Keratinocyte (primary cell): ENCODE measurements around the gene C9orf50. TPM values are rescaled to one million over a fixed set of nuclear protein-coding genes. Genes with fewer than 3 reads are reported as not detected.
A peak's percentile ranks its signal among the peaks of the same experiment; 100 is the strongest.

ENCODE experiments used
- DNase-seq: peaks from one replicate; pipeline ENCODE4 v3.0.0-alpha.2; 2011; ENCODE audit warnings: low read depth, missing footprints, low spot score
- FAIRE-seq: peaks from 2 replicates; lab custom pipeline; 2011; peaks lifted over from hg19 to GRCh38; lab: Jason Lieb, UNC
- H2AFZ ChIP-seq: 2 replicates; pipeline ENCODE4 v1.6.0; 2012; ENCODE audit warnings: low read length, control low read depth, inconsistent platforms; ENCODE audit not compliant: control insufficient read depth
- H3K27ac ChIP-seq: 2 replicates; pipeline ENCODE4 v1.5.1; 2011; ENCODE audit warnings: low read length; ENCODE audit not compliant: control insufficient read depth, insufficient read depth
- H3K27me3 ChIP-seq: 3 replicates; pipeline ENCODE4 v1.6.0; 2011; ENCODE audit warnings: low read length; ENCODE audit not compliant: control insufficient read depth, insufficient read depth; ENCODE audit errors: extremely low read depth
- H3K36me3 ChIP-seq, 2 experiments: 2 replicates in 1 of 2; 3 replicates in 1 of 2; pipeline ENCODE4 v1.5.1; 2011; ENCODE audit warnings: low read length in 2 of 2, mild to moderate bottlenecking in 1 of 2; ENCODE audit not compliant: control insufficient read depth in 2 of 2, insufficient read depth in 2 of 2; ENCODE audit errors: extremely low read depth in 1 of 2
- H3K4me1 ChIP-seq: 3 replicates; pipeline ENCODE4 v1.5.1; 2011; ENCODE audit warnings: low read length; ENCODE audit not compliant: control insufficient read depth, insufficient read depth; ENCODE audit errors: extremely low read depth
- H3K4me2 ChIP-seq: 3 replicates; pipeline ENCODE4 v1.6.0; 2011; ENCODE audit warnings: low read depth, low read length; ENCODE audit not compliant: control insufficient read depth, insufficient read depth; ENCODE audit errors: extremely low read depth
- H3K4me3 ChIP-seq, 3 experiments: fragments of 200-600 bp in 1 of 3; sonication (generic) in 1 of 3; 2 replicates in 2 of 3; 3 replicates in 1 of 3; pipeline ENCODE4 v1.5.1; 2011 to 2016; ENCODE audit warnings: low read length in 3 of 3, mild to moderate bottlenecking in 3 of 3, control low read depth in 2 of 3, inconsistent platforms in 1 of 3, low read depth in 1 of 3, mixed read lengths in 1 of 3, mixed run types in 1 of 3, moderate library complexity in 1 of 3; ENCODE audit not compliant: control insufficient read depth in 2 of 3, insufficient read depth in 2 of 3; ENCODE audit errors: extremely low read depth in 1 of 3
- H3K79me2 ChIP-seq: 2 replicates; pipeline ENCODE4 v1.6.0; 2012; ENCODE audit warnings: low read length; ENCODE audit not compliant: control insufficient read depth, insufficient read depth
- H3K9ac ChIP-seq: 3 replicates; pipeline ENCODE4 v1.6.0; 2011; ENCODE audit warnings: low read length; ENCODE audit not compliant: control insufficient read depth, insufficient read depth; ENCODE audit errors: extremely low read depth
- H3K9me1 ChIP-seq: 3 replicates; pipeline ENCODE4 v1.6.0; 2011; ENCODE audit warnings: low read length; ENCODE audit not compliant: control insufficient read depth, insufficient read depth; ENCODE audit errors: extremely low read depth
- H3K9me3 ChIP-seq: 2 replicates; pipeline ENCODE4 v1.5.1; 2012; ENCODE audit warnings: low read depth, low read length; ENCODE audit not compliant: control insufficient read depth
- H4K20me1 ChIP-seq: 3 replicates; pipeline ENCODE4 v1.6.0; 2011; ENCODE audit warnings: low read length; ENCODE audit not compliant: control insufficient read depth, insufficient read depth; ENCODE audit errors: extremely low read depth
- CTCF ChIP-seq, 3 experiments: IDR thresholded peaks in 1 of 3; conservative IDR thresholded peaks in 1 of 3; optimal IDR thresholded peaks in 1 of 3; 2 replicates in 2 of 3; 3 replicates in 1 of 3; pipeline versions ENCODE3 to v1.5.1; 2011; ENCODE audit warnings: low read length in 3 of 3, mild to moderate bottlenecking in 3 of 3, moderate library complexity in 2 of 3, control low read depth in 1 of 3, inconsistent platforms in 1 of 3; ENCODE audit not compliant: insufficient read depth in 2 of 3; ENCODE audit errors: extremely low read depth in 1 of 3
- EZH2 ChIP-seq: IDR thresholded peaks from one replicate; pipeline ENCODE4 v1.6.1; 2012; ENCODE audit warnings: inconsistent platforms, mild to moderate bottlenecking, low read length, moderate library complexity
- dilution Hi-C: fragments of 300-500 bp; cut with MboI; formaldehyde crosslinking; loops from one replicate; pipeline ENCODE4 v1.7.0; 2020; ENCODE audit warnings: low sequenced_read_pairs; ENCODE audit not compliant: extremely low pct_ligation_motif_present
- polyA plus RNA-seq, 5 experiments: library from polyadenylated mRNA; depleted of rRNA in 3 of 5; stranded (reverse) in 3 of 5; stranded (forward) in 1 of 5; unstranded in 1 of 5; fragments of >200 nt; gene quantifications; 1 replicate in 1 of 5; 2 replicates in 3 of 5; 3 replicates in 1 of 5; pipeline versions ENCODE4 v1.2.1 to v1.2.3, GENCODE V29; 2011 to 2012; ENCODE audit warnings: missing spikeins in 2 of 5, low read depth in 1 of 5, low replicate concordance in 1 of 5

C9orf50 gene
- polyA plus RNA-seq, 1 donor (not counting 4 experiments of a cell fraction or from before 2014, with no cell fraction given) = not detected

- no peaks in the 10 kb centered on the region for H3K27me3 ChIP-seq
- no peak for DNase-seq
- TF ChIP-seq EZH2 (no peak), CTCF (optimal IDR thresholded peaks at IDR 0.05 in 1 of 3, IDR thresholded peaks at IDR 0.05 in 1 of 3, conservative IDR thresholded peaks at IDR 0.05 in 1 of 3; ENCODE audit: extremely low read depth in 1 of 3, insufficient read depth in 2 of 3, low read length in 3 of 3) (no peak)
- no peak overlapping the region for H2AFZ ChIP-seq
- H3K9ac ChIP-seq = peak overlapping the region; percentile 86
- H3K9me1 ChIP-seq = no peaks in the 10 kb centered on the region
- H3K79me2 ChIP-seq = peaks cover 37% of the 10 kb centered on the region
- H4K20me1 ChIP-seq = peaks cover 14% of the 10 kb centered on the region
- no peaks in the 10 kb centered on the region for H3K9me3 ChIP-seq
- H3K4me3 ChIP-seq = peak overlapping the region; percentile 89 to 94 (median 90)
- peak overlapping the region; percentile 58 for H3K27ac ChIP-seq
- H3K4me2 ChIP-seq = peak overlapping the region; percentile 100
- peaks cover 26 to 31% of the 10 kb centered on the region in 2 experiments for H3K36me3 ChIP-seq
- peaks cover 30% of the 10 kb centered on the region for H3K4me1 ChIP-seq
- dilution Hi-C loops = no loop called here
- FAIRE-seq = no peak
These were observed 20.2 kb upstream of the C9orf50 start for GRCh38 chr9:129640871-129641749.

- Histone ChIP-seq H2AFZ (no peak overlapping the region), H3K9ac (peak overlapping the region; percentile 86), H3K9me3 (no peaks in the 10 kb centered on the region), H4K20me1 (peaks cover 16% of the 10 kb centered on the region), H3K27me3 (no peaks in the 10 kb centered on the region), H3K27ac (peak overlapping the region; percentile 58), H3K79me2 (peaks cover 43% of the 10 kb centered on the region), H3K4me2 (peak overlapping the region; percentile 100), H3K9me1 (no peaks in the 10 kb centered on the region), H3K4me1 (peaks cover 30% of the 10 kb centered on the region), H3K36me3 (peaks cover 29 to 38% of the 10 kb centered on the region in 2 experiments), H3K4me3 (peak overlapping the region; percentile 89 to 94 (median 90))
- dilution Hi-C loops = no loop called here
- FAIRE-seq = peak; percentile 81
- TF ChIP-seq EZH2 (no peak), CTCF (optimal IDR thresholded peaks at IDR 0.05 in 1 of 3, IDR thresholded peaks at IDR 0.05 in 1 of 3, conservative IDR thresholded peaks at IDR 0.05 in 1 of 3; ENCODE audit: extremely low read depth in 1 of 3, insufficient read depth in 2 of 3, low read length in 3 of 3) (no peak)
- no peak for DNase-seq
These were observed 19.4 kb upstream of the C9orf50 start for GRCh38 chr9:129640086-129640870.
